ENCODE measurements around the gene OR10A6.

OR10A6 gene

DNA sequence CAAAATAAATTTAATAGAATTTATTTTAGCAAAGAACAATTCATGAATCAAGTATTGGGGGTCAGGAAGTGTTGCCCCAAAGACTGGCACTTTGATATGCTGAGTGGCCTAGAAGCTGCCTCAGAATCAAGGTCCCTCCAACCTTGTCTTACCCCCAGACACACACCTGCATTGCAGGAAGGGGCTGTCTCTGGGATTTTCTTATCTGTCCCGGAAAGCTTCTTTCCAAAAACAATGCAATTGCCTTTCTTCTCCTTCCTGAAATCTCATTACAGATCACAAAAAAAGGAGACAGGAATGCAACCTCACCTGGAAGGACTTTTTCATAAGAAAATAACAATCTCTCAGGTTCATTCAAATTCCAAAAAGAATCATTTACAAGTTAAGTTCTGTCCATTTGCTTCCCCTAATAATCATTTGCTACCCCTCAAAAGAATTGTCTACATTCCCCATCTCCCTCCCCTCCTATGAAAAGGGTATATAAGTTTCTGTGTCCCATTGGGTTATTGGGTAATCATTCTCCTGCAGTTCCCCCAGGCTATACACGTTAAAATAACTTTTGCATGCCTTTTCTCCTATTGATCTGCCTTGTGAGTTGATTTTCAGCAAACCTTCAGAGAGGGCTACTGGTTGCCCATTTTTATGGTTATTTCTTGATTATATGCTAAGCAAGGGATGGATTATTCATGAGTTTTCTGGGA, 21.3 kb downstream of the OR10A6 start:
- DNase-seq, result no peak

DNA sequence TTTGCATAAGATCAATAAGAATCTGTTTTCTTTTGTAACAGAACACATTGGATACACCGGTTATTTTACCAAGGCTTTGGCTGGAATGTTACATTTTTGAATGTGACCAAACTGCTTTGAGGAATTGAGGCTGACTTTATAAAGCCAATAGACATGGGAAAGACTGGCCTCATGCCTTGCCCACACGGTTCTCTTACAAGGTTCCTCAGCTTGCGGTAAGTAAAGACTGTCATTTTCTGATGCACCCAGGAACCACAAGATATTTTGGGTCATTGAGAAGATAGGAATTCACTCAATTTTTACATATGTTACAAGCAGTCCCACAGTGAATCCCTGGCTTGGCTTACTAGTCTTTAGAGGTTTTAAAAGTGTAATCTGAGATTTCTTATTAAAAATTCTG, 23.9 kb downstream of the OR10A6 start:
- DNase-seq, result no peak

DNA sequence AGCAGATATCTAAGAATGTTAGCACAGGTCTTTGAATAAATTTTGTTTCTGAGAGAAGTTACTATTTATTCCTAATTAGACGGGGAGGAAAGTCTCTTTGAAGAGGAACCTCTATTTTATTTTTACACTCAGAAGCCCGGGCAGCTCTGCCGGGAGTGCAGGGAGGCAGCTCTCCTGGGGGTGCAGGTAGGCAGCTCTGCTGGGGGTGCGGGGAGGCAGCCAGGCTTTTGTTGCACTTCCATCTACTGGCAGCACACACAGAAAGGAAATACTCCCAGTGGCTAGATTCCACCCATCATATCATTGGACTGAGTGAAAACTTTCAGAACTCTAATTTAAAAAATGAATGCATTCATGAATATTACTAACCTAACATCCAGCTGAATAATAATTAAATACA, 24.6 kb downstream of the OR10A6 start:
- no peak for DNase-seq

DNA sequence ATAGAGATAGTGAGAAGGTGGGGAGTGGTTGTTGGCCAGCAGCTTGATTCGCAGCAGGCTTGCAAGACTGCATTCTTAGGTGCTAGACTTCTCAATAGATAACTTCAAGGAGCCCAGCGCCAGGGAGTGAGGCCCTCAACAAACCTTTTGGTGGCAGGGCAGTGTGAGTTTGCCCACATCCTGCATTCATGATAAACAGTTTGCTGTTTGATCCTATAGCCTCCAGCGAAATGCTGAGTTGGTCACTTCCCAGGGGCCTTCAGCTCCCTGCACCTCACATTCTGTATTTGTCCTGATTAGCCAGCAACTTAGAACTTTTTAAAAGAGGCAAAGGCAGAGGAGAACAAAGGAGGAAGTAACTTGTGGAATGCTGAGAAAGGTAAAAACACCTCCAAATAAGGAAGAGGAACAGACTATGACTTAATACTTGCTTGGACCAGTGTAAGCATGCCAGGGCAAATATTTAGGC, 25.1 kb downstream of the OR10A6 start:
- DNase-seq, result no peak

DNA sequence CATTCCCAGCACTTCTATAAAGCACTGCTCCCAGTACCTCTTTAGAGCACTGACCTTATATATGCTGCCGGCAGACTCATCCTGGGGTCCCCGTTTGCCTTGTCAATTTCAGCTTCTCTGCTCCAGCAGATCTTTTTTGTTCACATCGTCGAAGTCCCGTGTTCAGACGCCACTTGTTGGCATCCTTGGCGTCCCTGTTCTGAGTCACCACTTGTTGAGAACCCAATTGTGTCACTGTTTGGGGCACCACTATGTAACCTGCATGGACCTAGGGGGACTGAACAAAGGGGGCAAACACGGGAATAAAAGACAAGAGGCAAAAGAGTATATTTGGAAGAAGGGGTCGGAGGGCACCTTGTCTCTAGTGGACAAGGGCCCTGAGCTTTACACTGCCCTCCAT, 25.5 kb downstream of the OR10A6 start:
- no peak for DNase-seq

DNA sequence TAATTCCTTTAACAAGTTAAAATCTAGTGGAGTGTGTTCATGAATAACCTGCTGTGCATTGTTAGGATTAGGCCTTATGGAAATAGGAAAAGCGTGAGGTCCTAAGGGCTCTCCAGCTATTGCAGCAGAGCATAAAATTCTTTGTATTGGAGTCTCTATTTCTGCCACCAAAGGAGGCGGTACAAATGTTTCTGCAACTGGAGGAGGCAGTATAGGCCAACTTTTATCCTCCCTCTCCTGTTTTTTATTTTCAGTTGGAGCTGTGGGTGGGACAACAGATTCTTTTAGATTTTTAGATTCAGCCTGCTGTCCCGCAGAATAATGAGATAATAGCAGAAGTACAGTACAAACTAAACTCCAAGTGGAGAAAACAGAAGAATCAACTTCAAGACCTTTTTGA, 26.2 kb downstream of the OR10A6 start:
- no peak for DNase-seq

DNA sequence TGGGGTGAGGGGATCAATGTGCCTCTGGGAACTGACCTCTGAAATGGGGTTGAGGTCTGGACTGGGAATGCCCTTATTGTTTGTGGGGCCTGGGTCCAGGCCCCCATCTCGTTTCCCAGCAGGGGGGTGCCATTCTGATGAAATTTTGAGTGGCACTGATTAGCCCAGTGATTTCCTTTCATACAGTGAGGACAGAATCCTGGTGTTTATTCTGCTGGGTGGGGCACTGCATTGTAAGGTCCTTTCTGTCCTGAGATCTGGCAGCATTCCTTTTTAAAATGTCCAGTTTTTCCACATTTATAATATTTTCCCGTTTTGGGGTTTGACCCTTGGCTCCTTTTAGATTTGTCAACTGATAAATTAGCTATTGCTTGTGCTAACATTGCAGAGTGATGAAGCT, 27.1 kb downstream of the OR10A6 start:
- DNase-seq, result no peak

DNA sequence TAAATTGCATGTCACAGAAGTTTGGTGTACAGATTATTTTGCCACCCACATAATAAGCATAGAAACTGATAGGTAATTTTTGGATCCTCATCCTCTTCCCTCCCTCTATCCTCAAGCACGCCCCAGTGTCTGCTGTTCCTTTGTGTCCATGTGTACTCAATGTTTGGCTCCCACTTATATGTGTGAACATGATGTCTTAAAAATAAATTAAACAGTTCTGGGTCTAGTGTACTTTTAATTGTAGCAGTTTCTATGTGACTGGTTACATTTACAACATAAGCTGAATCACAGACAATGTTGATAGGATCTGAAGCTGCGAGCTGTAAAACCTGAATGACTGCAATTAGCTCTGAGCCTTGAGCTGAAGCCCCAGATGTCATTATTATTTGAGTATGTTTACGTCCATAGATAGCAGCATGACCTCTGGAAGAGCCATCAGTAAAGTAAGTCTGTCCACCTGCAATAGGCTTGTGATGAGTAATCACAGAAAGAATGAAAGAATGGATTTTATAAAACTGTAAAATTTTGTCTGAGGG, 29.7 kb downstream of the OR10A6 start:
- no peak for DNase-seq

DNA sequence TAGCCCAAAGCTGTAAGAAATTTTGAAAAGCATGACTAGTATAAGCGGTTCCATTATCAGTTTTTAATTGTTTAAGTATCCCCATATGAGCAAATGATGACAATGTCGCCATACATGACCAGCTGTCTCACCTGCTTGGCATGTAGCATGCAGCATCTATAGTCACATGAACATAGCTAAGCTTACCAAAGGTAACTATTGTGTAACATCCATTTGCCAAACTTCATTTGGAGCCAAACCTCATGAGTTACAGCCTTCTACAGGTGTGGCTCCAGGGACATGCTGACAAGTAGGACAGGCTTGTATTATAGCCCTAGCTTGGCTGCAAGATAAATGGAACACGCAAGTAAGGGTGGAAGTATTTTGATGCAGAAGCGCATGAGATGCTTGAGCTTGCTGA, 30.4 kb downstream of the OR10A6 start:
- no peak for DNase-seq

DNA sequence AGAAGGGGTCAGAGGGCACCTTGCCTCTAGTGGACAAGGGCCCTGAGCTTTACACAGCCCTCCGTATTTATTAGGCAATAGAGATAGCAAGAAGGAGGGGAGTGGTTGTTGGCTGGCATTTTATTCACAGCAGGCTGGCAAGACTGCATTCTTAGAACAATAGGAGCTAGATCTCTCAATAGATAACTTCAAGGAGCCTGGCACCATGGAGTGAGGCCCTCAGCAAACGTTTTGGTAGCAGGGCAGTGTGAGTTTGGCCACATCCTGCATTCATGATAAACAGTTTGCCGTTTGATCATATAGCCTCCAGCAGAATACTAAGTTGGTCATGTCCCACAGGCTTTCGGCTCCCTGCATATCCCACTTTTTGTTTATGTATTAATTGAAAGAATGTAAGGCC, 31.6 kb downstream of the OR10A6 start:
- DNase-seq, result no peak

DNA sequence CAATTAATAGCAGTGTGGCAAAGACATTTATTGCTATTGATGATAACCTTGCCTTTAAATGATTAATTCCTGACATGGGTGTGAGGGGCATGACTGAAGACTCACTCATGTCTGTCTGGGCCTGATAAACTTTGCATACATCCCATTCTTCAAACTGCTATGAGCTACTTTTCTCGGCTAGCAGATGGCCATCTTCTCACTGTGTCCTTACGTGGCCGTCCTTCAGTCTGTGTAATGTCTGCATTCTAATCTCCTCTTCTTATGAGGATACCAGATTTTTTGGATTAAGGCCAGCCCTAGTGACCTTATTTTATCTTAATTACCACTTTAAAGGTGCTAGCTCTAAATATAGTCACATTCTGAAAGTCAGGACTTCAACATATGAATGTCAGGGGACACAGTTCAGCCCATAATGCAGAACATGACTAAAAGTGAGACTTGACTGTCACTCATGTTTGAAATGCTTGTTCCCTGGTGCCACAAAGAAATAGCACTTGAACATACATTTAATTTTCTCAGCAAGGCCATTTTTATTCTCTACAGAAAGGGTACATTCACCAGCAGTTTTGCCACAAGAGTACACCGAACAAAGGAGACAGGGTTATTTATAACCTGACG, 32.3 kb downstream of the OR10A6 start:
- no peak for DNase-seq

DNA sequence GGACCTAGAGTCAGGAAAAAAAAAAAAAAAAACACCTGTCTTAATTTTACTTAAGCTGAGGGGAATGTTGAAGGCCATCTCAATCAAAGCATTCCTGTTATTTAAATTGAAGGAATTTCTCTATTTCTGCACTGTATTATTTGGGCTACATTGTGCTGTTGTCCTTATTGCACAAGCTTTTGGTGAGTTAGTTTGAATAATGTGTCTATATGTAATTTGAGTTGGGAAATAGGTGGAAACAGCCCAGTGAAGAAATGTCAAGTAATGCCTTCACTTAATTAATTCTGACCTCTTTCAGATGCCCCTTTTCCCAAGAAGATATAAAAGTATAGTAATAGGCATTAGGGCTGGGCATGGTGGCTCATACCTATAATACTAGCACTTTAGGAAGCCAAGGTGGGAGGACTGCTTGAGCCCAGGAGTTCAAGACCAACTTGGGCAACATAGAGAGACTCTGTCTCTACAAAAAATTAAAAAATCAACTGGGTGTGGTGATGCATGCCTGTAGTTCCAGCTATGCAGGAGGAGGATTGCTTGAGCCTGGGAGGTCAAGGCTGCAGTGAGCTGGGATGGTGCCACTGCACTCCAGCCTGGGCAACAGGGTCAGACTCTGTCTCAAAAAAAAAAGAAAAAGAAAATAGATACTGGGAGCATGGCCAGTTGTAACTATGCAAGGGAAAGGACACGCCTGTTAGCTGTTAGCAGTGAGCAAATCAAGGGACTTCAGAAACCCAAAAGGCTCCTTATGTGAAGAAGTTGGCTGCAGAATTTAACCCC, 34.9 kb downstream of the OR10A6 start:
- no peak for DNase-seq

DNA sequence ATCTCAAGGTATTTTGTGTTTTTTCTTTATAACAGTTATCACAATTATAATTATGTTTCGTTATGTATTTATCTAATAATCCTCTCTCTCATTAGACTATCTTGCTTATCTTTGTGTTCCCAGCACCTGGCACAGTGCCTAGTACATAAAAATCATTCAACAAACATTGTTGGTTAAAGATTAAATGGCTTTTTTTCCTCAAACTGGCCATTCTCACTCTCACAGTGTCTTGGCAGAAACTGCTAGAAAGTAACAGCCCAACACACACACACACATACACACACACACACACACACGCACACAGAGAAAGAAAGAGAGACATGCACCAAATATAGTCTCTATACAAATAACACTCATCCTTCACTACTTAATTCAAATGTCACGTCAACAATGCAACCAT, 36.8 kb downstream of the OR10A6 start:
- no peak for DNase-seq

DNA sequence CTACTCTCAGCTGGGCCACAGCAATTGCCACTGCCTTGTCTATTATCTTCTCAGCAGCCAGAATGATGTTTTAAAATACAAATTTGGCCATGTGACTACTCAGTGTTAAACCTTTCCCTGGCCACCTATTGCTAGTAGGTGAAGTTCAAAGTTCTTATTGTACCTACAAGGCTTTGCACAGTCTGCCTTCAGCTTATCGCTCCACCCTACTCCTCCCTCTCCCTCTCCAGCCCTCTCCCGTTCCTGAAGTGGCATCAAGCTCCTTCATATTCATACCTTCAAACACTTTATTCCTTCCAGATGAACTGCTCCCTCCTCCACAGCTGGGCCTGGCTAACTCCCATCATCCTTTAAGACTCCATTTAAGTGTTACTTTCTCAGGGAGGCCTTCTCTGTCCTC, 37.3 kb downstream of the OR10A6 start:
- no peak for DNase-seq

DNA sequence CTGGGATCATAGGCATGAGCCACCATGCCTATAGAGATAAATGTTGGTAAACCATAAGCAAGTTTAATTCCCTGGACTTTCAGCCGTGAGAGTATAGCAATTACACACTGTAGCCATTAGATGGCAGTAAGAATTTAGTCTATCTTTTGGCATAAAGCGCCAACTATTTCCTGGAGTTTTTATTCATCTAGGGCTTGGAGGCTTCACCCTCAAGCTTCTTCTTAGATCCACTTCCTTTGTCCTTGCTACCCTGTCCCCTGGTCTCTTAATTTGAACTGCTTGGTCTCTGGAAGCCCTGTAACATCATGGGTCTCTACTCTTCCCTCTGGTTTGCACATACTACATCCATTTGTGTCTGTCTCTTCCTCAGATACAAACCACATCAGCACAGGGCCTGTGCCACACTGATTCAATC, 38.2 kb downstream of the OR10A6 start:
- DNase-seq, result peak; percentile 40 to 64

DNA sequence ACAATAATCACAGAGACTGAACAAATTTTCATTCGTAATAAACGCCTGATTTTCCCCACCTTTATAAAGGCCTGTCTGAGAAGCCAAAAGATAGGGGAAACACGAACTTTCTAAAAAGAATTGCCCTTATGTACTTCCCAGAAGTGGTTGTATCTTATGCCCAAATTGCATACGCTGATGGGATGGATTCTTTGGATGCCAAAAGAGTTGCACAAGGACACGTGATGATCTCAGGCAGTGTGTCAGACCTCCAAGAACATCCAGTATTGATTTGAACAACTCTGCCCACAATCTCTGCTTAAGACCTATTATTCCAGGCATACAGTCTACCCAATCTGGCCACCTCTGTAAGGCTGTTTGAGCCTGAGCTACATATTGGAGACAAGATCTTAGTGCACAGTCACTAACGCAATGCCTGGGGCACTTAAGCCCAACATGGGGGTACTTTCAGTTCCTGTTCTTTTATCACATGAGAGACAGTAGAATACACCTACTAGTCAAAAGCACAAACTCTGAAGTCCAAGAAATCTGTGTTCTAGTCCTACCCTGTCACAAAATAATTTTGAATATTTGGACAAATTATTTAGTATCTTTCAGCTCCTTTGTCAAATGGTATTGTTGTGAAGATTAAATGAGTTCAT, 38.9 kb downstream of the OR10A6 start:
- no peak for DNase-seq

DNA sequence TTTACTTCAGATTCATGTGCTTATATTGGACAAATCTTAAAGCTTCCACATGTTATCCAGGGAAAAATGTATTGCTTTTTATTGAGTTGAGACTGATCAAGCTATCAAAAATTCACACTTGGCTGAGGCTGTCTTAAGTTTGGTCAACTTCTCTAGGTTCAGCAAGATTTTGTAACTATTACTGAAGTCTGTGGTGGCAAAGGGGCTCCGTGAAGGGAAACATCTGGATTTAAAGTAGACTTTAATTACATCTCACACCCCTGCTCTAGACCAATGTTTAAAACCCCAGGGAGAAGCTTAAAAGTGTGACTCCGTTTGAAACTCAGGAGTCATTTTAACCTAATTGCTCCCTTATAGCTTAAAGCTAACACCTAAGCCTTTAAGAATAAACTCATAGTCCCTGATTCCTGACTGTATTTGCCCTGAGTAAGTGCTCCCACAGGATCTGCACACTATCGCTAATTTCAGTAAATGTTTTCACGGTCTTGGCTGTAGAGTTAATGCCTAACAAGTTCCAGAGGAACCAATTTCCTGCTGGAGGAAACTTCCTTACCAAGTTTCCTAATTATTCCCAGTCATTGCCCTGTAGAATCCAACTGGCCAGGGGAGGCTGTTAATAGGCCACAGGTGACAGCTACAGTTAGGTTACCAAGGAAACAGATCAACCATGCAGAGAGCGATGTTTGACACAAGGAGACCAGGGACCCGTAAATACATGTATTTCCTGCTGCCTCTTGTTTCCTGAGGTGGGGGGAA, 40.5 kb downstream of the OR10A6 start:
- no peak for DNase-seq

DNA sequence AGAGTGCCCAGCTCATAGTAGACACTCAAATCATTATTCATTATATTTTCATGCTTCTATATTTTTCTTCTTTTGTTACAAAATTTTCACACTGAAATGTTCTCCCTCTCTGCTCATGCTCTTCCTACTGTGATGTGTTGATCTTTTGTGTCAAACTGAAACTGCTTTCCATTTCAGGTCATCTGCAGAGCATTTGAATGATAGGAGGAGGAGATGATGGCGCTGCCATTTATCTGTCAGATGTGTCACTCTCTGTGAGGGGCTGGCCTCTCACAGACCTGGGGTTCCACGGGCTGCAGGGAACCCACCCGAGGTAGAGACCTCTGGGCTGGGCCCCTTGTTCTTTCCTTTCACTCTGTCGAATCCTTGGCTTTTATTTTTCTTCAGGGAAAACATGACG, 41.1 kb downstream of the OR10A6 start:
- no peak for DNase-seq

DNA sequence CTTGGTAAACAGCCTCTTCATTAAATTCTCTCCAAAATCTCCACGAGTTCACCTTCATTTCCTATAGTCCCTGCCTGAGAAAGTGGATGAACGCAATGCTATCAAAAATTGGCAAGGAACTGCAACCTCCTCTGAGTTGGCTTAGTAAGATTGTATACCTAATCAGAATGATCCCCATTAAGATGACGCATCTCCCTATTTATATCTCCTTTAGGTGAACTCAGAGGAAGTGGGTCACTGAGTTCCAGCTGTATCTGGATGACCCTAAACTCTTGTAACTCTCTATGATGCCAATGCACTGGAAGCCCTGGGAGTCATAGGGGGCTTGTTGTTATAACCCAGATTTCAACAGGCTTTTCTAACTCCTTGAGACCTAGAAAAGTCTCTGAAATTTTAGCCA, 48.2 kb downstream of the OR10A6 start:
- no peak for DNase-seq
